ENCODE results near the gene UMODL1.

The UMODL1 gene

GRCh38 chr21:42071146-42071737 is at the start of gene UMODL1:
UMODL1 (plus strand) TSS chr21:42071317; CDS start chr21:42071317, 0 bp downstream.
- DNase-seq, result no peak

GRCh38 chr21:42021371-42022090 is 49.6 kb upstream of the UMODL1 start:
- DNase-seq, result no peak

GRCh38 chr21:42022091-42022430 is 49.1 kb upstream of the UMODL1 start:
- DNase-seq, result no peak

GRCh38 chr21:42022906-42023305 is 48.2 kb upstream of the UMODL1 start:
- DNase-seq, result no peak

- no peak for DNase-seq
Measured at GRCh38 chr21:42025376-42026081, 45.6 kb upstream of the UMODL1 start.

GRCh38 chr21:42026082-42026435 is 45.1 kb upstream of the UMODL1 start:
- no peak for DNase-seq

- no peak for DNase-seq
Measured at GRCh38 chr21:42027085-42027821, 43.9 kb upstream of the UMODL1 start.

GRCh38 chr21:42027822-42028765 is 43.0 kb upstream of the UMODL1 start:
- DNase-seq, result no peak

- no peak for DNase-seq
Measured at GRCh38 chr21:42028766-42029425, 42.2 kb upstream of the UMODL1 start.

GRCh38 chr21:42030311-42030710 is 40.8 kb upstream of the UMODL1 start:
- DNase-seq, result no peak

- no peak for DNase-seq
Measured at GRCh38 chr21:42031241-42031640, 39.9 kb upstream of the UMODL1 start.

GRCh38 chr21:42031816-42032215 is 39.3 kb upstream of the UMODL1 start:
- no peak for DNase-seq

- DNase-seq, result no peak
Measured at GRCh38 chr21:42032266-42032665, 38.9 kb upstream of the UMODL1 start.

GRCh38 chr21:42032968-42033367 is 38.1 kb upstream of the UMODL1 start:
- DNase-seq, result no peak

- DNase-seq, result no peak
Measured at GRCh38 chr21:42036313-42036712, 34.8 kb upstream of the UMODL1 start.

- no peak for DNase-seq
Measured at GRCh38 chr21:42037516-42037915, 33.6 kb upstream of the UMODL1 start.

GRCh38 chr21:42037943-42038342 is 33.2 kb upstream of the UMODL1 start:
- no peak for DNase-seq

GRCh38 chr21:42038393-42038792 is 32.7 kb upstream of the UMODL1 start:
- no peak for DNase-seq

GRCh38 chr21:42038826-42039425 is 32.2 kb upstream of the UMODL1 start:
- DNase-seq, result no peak

GRCh38 chr21:42039470-42039901 is 31.6 kb upstream of the UMODL1 start:
- DNase-seq, result no peak

- DNase-seq, result no peak
Measured at GRCh38 chr21:42039911-42040351, 31.2 kb upstream of the UMODL1 start.
